GM19351 (cell line): ENCODE results near the gene NISCH.

Source experiments
- ATAC-seq: cut with Tn5 transposase; IDR thresholded peaks from one replicate; pipeline ENCODE4 v1.9.1; 2021; ENCODE audit warnings: mild to moderate bottlenecking, moderate library complexity; ENCODE audit not compliant: unreplicated experiment

NISCH gene

DNA sequence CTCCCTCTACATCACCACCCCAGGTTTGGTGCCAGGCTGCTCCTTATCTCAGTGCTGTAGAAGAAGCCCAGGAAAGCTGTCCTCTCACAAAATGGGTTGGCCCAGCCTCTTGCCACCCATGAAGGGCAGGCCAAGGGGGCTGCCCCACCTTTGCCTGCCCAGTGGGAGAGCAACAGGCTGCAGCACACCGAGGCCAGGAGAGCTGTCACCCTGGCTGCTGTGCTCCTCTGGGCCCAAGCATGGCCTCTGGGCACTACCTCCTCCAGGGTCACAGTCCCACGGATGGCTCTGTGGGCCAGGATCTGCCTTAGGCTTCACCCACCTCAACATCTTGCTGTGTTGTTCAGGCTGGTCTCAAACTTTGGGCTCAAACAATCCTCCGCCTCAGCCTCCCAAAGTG lies 33.3 kb downstream of the NISCH start:
- no peak for ATAC-seq

DNA sequence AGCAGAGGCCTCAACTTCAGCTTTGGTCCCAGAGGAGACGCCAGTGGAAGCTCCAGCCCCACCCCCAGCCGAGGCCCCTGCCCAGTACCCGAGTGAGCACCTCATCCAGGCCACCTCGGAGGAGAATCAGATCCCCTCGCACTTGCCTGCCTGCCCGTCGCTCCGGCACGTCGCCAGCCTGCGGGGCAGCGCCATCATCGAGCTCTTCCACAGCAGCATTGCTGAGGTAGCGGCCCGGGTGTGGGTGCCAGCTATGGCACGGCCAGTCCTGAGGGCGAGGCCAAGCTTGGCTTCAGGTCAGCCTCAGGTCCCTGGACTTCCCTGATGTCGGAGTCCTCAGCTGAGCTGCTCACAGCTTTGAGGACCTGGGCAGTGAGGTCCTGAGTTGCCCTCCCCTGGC lies 34.0 kb downstream of the NISCH start:
- ATAC-seq = no peak

DNA sequence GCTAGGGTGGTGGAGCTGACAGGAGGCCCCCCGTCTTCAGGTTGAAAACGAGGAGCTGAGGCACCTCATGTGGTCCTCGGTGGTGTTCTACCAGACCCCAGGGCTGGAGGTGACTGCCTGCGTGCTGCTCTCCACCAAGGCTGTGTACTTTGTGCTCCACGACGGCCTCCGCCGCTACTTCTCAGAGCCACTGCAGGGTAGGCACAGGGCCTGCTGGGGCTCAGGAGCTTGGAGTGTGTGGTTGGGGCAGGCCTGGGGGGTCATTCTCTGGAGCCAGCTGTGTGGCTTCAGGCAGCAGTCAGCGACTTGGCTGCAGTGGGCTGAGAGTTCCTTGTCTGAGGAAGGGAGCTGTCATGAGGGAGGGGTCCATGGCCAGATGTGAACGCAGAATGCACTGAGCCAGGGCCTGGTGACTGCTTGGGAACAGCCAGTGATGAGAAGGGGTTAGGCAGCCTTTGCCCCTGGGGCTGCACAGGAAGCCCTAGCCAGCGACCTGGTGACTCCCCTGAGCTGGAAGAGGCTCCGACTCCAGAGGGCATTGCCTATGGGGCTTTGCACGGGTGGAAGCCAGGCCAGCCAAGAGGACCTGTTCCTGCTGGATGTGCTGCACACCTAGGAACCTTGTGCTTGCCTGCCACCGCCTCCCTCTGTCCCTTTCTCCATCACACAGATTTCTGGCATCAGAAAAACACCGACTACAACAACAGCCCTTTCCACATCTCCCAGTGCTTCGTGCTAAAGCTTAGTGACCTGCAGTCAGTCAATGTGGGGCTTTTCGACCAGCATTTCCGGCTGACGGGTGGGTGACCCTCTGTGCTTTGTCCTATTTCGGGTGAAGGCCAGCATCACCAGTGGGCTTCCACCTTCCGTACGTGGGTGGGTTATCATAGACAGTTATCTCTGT lies 34.9 kb downstream of the NISCH start:
- no peak for ATAC-seq

DNA sequence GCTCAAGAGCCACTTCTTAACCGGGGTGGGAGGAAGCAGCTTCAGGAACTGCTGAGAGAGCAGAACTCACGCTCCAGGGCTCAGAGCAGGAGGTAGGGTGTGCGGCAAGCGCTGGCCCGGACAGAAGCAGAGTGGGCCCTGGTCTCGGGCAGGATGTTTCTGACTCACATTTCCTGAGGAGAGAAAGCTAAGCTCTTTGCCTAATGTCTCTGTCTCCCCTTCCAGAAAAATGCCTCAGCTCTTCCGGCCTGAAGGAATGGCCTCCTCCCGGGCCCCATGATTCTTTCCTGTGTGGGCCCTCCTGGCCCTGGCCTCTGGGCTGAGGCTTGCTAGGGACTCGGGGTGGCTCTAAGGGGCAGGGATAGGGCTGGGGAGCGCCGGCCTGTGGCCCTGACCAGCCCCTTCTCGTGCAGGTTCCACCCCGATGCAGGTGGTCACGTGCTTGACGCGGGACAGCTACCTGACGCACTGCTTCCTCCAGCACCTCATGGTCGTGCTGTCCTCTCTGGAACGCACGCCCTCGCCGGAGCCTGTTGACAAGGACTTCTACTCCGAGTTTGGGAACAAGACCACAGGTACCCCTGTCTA lies 35.6 kb downstream of the NISCH start:
- ATAC-seq = no peak

DNA sequence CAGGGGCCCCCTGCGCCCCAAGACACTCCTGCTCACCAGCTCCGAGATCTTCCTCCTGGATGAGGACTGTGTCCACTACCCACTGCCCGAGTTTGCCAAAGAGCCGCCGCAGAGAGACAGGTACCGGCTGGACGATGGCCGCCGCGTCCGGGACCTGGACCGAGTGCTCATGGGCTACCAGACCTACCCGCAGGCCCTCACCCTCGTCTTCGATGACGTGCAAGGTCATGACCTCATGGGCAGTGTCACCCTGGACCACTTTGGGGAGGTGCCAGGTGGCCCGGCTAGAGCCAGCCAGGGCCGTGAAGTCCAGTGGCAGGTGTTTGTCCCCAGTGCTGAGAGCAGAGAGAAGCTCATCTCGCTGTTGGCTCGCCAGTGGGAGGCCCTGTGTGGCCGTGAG lies 36.7 kb downstream of the NISCH start:
- ATAC-seq = no peak

DNA sequence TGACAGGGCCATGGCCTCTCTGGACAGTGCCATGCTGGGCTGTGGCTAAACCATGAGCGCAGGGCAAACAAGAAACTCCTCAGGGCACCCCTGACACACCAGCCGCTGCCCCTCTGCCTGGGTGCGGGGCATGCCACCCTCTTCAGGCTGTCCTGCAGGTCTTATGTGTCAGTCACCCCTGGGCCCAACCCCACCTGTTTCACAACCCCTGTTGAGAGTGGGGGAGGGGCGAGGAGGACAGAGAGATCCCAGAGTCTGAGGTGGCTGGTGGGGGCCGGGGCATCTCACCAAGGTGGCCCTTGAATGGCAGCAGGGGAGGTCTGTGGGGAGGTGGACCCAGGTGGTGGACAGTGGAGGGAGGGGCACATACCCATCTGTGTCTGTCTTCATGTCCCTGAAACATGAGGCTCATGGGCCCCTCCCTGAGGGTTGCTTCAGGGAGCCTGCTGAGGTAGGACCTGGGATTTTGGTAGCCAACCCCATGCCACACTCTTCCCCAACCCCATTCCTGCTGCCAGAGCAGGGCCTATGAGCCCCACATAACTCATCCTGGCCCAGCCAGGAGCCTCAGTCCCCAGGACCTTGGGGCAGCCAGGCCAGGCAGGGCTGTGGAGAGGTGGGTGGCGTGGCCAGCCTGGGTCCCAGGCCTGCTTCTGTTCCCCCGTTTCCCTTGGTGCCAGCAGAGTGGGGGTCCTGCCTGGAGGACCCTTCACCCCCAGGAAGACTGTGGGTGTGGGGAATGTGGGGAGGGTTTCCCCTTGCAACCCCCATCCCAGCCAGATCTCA lies 38.0 kb downstream of the NISCH start:
- ATAC-seq = no peak

DNA sequence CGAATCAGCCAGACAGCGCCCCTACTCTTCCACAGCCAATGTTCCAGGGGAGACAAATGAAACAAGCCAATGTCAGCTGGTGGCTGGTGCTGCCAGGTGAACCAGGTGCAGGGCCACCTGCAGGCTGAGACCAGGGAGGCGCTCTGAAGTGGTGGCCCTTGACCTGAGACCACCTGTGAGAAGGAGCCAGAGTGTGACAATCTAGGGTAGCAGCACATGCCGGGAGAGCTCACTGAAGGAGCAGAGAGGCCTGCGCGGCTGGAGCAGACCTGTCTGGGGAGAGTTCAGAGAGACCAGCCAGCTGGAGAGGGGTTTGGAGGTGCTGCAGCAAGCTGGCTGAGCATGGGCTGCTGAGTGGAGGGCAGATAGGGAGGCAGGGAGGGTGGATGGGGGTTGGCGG lies 39.0 kb downstream of the NISCH start:
- ATAC-seq = no peak

DNA sequence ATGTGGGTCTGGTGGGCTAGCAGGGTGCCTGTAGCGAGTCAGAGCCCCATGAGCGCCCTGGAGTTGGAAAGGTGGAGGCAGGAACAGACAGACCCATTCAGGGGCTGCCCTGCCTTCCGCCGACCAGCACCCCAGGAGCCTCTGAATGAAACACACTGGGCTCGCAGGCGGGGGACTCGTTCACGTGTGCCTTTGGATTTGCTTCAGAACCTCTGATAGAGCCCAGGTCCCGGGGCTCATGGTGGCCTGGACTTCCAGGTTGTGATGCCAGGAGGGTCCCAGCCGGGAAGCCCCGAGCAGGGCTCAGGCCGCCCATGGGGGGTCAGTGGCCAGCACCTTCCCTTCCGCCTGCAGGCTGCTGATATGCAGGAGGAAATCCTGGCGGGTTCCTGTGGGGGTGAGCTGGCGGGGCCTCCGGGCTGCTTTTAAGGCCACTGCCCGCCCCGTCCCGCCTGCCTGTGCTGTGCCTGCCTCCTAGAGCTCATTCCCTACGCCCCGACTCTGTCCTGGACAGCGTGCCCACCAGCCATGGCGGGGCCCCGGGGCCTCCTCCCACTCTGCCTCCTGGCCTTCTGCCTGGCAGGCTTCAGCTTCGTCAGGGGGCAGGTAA lies 39.6 kb downstream of the NISCH start, which contains the start of gene STAB1:
STAB1 (plus strand) TSS at position 453 of the 610 bp plus-strand sequence; CDS start at position 529, 76 bp downstream.
- ATAC-seq = no peak

DNA sequence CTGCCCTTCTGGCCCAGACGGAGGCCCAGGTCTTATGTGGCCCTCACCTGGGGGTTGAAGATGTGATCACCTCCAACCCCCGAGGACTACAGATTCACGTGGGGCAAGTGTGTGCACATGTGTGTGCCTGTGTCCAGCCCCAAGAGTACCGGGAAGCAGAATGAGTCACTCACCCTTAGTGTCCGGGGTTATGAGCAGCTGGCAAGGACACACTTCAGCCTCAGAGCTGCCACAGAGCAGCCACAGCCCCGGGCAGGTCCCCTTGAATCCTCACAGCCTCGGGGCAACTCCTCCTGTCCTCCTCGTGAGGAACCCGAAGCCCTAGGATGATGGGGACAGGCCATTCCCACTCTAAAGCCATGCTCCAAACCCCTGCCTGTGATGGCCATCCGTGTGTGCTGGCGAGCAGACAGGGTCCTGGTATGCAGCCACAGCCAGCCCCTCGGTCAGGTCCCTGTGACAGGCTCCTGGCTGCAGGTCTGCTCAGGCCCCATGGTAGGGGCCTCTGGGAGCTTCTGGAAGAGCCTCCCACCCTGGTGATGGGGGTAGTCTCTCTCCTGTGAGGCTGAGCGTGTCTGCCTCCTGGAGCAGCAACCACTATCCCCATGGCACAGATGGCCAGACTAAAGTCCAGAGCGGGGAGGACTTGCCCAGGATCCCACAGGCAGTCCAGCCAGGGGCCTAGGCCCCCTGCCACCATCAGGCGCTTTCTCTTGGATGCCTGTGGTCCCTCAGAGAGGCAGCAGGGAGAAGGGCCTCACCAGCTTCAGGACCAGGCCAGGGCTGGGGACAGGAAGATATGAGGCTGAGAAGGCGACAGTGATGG lies 40.6 kb downstream of the NISCH start:
- ATAC-seq = no peak

DNA sequence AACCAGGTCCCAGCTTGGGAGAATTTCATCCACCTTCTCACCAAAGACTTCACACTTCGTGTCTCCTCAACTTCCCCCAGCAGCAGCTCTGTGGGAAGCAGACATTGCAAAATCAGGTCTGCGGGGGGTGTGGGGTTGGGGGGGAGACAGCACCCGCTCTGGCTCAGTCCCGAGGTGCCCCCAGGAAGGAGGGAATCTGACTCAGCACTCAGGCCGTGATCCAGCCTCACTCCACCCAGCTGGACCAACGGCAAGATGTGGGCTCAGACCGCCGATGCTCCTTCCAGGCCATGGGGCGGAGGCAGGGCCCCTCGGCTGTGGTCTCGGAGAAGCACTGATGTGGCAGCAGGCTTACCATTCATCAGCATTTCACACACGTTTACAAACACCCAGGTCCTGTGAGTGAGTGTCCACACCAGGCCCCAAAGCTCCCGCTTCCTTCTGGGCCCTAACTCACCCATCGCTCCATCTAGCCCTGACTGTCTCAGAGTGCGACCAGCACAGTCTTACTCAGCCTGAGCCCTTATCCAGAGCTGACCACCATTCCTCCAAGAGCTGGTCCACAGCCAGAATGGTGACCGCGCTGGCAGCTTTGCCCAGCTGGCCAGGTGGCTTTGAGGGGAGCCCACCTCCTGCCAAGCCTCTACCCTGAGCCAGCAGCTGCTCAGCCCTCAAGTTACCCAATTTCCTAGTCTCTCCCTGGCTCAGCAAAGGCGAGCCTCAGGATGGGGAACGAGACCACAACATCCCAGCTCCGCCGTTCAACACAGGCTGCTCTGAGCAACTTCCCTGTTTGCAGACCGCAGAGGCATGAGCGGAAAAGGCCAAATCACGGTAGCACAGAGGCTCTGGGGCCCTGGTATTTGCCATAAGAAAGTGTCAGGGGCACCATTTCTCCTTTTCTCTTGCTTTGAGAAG lies 43.0 kb downstream of the NISCH start:
- ATAC-seq = no peak

DNA sequence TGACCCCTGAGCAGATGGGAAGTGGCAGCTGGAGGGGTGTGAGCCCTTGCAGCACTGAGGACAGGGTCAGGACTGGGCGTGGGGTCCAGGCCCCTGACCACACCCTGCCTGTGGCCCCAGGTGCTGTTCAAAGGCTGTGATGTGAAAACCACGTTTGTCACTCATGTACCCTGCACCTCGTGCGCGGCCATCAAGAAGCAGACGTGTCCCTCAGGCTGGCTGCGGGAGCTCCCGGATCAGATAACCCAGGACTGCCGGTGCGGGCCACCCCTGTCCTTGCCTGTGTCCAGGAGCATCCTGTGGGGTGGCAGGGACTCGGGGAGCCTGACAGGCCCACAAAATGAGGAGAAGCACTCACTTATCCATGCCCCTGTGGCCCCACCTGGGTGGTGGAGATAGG lies 45.6 kb downstream of the NISCH start:
- no peak for ATAC-seq

DNA sequence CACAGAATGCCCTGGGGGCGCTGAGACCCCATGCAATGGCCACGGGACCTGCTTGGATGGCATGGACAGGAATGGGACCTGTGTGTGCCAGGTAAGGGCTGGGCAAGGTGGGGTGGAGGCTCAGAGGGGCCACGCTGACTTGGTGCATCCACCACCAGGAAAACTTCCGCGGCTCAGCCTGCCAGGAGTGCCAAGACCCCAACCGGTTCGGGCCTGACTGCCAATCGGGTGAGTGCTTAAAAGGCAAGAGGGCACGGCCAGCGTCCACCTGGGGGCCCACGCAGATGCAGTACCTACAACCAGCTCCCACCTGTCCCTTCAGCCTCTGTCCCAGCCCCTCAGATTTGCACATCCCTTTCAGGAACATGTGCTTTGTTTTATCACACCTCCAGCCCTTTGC lies 46.6 kb downstream of the NISCH start:
- no peak for ATAC-seq

DNA sequence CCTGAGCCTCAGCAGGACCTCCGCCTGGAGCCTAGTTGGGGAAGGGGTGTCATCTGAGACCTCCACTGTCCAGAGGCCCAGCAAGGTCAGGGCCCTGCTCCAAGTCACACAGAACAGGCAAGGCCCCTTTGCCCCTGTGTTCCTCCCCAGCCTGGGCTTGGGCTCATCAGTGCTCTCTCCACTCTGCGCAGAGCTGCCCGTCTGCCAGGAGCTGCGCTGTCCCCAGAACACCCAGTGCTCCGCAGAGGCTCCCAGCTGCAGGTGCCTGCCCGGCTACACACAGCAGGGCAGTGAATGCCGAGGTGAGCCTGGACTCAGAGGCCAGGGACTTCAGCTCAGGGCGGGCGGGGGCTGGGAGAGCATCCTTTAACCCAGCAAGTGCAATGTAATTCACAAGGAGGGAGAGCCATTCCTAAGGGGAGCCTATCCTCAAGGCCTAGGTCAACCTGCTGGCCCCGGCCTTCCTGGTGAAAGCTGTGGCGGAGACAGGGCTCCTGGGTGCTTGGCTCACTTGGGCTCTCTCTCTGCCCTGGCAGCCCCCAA lies 47.5 kb downstream of the NISCH start:
- no peak for ATAC-seq

DNA sequence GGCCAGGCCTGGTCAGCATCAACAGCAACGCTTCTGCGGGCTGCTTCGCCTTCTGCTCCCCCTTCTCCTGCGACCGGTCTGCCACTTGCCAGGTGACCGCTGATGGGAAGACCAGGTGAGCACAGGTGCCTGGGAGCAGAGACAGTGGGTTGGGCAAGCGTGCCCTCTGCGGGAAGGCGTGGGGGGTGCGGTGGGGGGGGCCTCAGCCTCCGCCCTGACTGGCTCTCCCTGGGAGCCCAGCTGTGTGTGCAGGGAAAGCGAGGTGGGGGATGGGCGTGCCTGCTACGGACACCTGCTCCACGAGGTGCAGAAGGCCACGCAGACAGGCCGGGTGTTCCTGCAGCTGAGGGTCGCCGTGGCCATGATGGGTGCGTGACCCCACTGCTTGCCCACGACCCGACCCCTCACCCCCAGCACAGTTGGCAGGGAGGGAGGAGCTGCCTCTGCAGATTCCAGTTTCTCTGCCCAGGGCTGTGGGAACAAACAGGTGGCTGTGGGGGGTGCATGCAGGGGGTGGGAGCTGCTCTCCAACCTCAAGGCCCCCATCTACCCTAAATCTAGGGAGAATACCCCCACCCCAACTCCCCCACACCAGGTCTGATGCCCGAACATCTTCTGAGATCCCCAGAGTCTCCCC lies 48.5 kb downstream of the NISCH start:
- no peak for ATAC-seq

DNA sequence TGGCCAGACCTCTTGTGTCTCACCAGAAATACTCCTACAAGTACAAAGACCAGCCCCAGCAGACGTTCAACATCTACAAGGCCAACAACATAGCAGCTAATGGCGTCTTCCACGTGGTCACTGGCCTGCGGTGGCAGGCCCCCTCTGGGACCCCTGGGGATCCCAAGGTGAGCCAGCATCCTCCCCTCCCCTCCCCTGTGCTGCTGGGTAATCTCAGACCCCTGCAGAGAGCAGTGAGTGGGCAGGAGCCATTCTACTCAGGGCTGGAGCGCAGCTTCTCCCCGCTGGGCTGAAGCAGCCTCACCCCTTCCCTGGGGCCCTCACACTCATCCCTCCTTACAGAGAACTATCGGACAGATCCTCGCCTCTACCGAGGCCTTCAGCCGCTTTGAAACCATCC lies 49.6 kb downstream of the NISCH start:
- no peak for ATAC-seq

DNA sequence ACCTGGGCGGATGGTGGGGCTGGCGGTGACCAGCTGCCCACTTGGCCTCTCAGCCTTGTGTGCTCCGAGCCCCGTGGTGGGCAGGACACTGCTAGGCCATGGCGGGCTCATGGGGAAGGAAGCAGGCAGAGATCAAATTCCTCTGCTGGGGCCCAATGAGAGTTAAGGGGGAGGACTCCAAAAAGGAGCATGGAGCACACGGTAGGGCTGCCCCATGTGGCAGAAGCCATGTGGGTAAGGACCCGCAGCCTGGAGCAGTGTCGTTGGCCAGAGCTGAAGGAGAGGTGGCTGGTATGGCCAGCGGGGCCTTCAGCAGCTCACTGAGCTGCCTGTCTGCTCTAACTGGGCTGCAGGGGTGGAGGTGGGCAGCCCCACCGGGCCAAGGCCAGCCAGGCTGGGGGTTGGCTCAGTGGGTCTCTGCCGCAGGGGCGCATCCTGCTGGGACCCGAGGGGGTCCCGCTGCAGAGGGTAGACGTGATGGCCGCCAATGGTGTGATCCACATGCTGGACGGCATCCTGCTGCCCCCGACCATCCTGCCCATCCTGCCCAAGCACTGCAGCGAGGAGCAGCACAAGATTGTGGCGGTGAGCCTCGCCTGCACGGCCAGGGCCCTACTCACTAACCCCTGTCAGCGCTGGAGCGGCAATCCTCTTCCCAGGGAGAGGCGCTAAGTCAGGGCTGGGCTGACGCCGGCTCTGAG lies 51.0 kb downstream of the NISCH start:
- ATAC-seq = no peak

DNA sequence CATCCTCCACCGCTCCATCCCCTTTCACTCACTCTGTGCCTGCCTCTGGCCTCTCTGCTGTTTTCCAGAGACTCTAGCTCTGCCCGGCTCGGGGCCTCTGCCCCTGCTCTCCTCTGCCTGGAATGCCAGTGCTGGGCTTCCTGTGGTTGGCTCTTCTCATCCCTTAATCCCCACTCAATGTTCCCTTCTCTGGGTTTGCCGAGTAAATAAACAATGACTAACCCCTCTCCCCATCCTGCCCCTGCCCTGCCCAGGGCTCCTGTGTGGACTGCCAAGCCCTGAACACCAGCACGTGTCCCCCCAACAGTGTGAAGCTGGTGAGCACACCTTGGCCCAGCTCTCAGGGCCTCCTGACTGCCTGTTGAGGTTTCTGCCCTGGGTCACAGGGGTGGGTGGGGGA lies 52.0 kb downstream of the NISCH start:
- ATAC-seq = no peak

DNA sequence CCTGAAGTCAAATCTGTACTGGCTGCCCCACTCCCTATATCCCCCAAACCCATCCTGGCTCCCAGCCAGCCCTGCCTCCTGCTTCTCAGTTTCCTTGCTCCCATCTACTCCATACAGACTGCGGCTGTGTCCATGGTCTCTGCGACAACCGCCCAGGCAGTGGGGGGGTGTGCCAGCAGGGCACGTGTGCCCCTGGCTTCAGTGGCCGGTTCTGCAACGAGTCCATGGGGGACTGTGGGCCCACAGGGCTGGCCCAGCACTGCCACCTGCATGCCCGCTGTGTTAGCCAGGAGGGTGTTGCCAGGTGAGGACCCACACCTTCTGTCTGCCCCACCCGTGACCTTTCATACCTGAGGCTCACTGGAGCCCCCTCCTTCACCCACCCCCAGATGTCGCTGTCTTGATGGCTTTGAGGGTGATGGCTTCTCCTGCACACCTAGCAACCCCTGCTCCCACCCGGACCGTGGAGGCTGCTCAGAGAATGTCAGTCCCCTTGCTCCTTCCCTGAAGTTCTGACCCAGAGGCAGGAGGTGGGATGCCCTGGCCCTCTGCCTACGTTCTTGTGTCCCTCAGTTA lies 54.4 kb downstream of the NISCH start:
- no peak for ATAC-seq
